Loucy (cell line): Measurements from ENCODE around the gene UBAP1.

Experiments
- H2AFZ ChIP-seq: fragments of 200-600 bp; sonication (generic); 2 replicates; pipeline ENCODE4 v1.6.0; 2016; ENCODE audit warnings: antibody characterized with exemption, mild to moderate bottlenecking, low read length, moderate library complexity
- H3F3A ChIP-seq: fragments of 200-600 bp; 2 replicates; pipeline ENCODE4 v1.6.0; 2016; ENCODE audit warnings: antibody characterized with exemption, low read depth, mild to moderate bottlenecking
- H3K27me3 ChIP-seq: fragments of 200-600 bp; sonication (generic); 2 replicates; pipeline ENCODE4 v1.6.1; 2014; ENCODE audit warnings: low read length, mild to moderate bottlenecking; ENCODE audit not compliant: insufficient read depth, poor library complexity, severe bottlenecking
- H3K36me3 ChIP-seq: fragments of 200-600 bp; sonication (generic); 2 replicates; pipeline ENCODE4 v1.6.1; 2016; ENCODE audit warnings: low read length; ENCODE audit not compliant: insufficient read depth
- H3K4me1 ChIP-seq: fragments of 200-600 bp; sonication (generic); 2 replicates; pipeline ENCODE4 v1.5.1; 2014; ENCODE audit warnings: low read length, mild to moderate bottlenecking; ENCODE audit not compliant: insufficient read depth, poor library complexity, severe bottlenecking
- H3K4me2 ChIP-seq: fragments of 200-600 bp; sonication (generic); 2 replicates; pipeline ENCODE4 v1.6.0; 2014; ENCODE audit warnings: antibody characterized with exemption, low read length, low read depth, mild to moderate bottlenecking; ENCODE audit not compliant: poor library complexity, severe bottlenecking
- H3K4me3 ChIP-seq: fragments of 200-600 bp; sonication (generic); 2 replicates; pipeline ENCODE4 v1.5.1; 2014; ENCODE audit warnings: low read length, mild to moderate bottlenecking, mixed read lengths; ENCODE audit not compliant: poor library complexity, severe bottlenecking
- H3K79me2 ChIP-seq: fragments of 200-600 bp; sonication (generic); 2 replicates; pipeline ENCODE4 v1.6.1; 2014; ENCODE audit warnings: low read length; ENCODE audit not compliant: insufficient read depth
- H3K9ac ChIP-seq: fragments of 200-600 bp; sonication (generic); 2 replicates; pipeline ENCODE4 v1.6.0; 2014; ENCODE audit warnings: mild to moderate bottlenecking, low read depth, low read length, moderate library complexity; ENCODE audit not compliant: poor library complexity, severe bottlenecking
- H3K9me2 ChIP-seq: fragments of 200-600 bp; sonication (generic); replicated peaks from 2 replicates; pipeline ENCODE4 v1.6.1; 2016; ENCODE audit warnings: low read depth, low read length, mixed read lengths
- H3K9me3 ChIP-seq: fragments of 200-600 bp; sonication (generic); 2 replicates; pipeline ENCODE4 v1.6.1; 2014; ENCODE audit warnings: mild to moderate bottlenecking, antibody characterized with exemption, low read length, low read depth; ENCODE audit not compliant: insufficient read depth
- H4K20me1 ChIP-seq: fragments of 200-600 bp; sonication (generic); 2 replicates; pipeline ENCODE4 v1.6.0; 2014; ENCODE audit warnings: antibody characterized with exemption, low read length, mild to moderate bottlenecking; ENCODE audit not compliant: insufficient read depth, poor library complexity, severe bottlenecking
- EZH2phosphoT487 ChIP-seq: fragments of 200-600 bp; IDR thresholded peaks from 2 replicates; pipeline ENCODE4 v1.6.1; 2018; ENCODE audit warnings: antibody characterized with exemption, mild to moderate bottlenecking, moderate library complexity, borderline replicate concordance
- TF ChIP-seq, protein P1 (sequence below): fragments of 200-600 bp; sonication (generic); conservative IDR thresholded peaks from 2 replicates; pipeline ENCODE4 v1.5.1; 2014; ENCODE audit warnings: mild to moderate bottlenecking, antibody characterized with exemption, low read length

The UBAP1 gene

DNA sequence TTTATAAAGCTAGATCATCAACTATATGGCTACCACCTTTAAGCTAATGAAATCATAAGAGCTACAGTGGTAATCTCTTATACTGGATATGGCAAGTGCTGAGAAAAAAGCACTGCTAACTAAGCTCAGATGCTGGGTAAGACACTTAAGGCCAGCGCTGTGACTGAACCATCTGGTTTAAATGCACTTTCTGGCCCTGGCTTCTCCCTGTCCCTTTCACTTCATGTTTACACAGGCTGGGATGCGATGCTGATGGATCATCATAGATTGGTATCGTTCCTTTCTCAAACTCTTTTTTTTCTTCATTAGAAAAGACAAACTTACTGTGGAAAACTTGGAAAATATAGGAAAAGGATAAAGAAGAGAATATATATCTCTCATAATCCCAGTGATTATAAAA, 97.9 kb downstream of the UBAP1 start:
- H3K4me2 ChIP-seq = no peak overlapping the region
- no peaks in the 10 kb centered on the region for H3K9me3 ChIP-seq
- no peak overlapping the region for H2AFZ ChIP-seq
- peaks cover 12% of the 10 kb centered on the region for H3K4me1 ChIP-seq
- H4K20me1 ChIP-seq = no peaks in the 10 kb centered on the region
- no peak overlapping the region for H3K4me3 ChIP-seq
- no peaks in the 10 kb centered on the region for H3K27me3 ChIP-seq
- TF ChIP-seq, protein P1, sequence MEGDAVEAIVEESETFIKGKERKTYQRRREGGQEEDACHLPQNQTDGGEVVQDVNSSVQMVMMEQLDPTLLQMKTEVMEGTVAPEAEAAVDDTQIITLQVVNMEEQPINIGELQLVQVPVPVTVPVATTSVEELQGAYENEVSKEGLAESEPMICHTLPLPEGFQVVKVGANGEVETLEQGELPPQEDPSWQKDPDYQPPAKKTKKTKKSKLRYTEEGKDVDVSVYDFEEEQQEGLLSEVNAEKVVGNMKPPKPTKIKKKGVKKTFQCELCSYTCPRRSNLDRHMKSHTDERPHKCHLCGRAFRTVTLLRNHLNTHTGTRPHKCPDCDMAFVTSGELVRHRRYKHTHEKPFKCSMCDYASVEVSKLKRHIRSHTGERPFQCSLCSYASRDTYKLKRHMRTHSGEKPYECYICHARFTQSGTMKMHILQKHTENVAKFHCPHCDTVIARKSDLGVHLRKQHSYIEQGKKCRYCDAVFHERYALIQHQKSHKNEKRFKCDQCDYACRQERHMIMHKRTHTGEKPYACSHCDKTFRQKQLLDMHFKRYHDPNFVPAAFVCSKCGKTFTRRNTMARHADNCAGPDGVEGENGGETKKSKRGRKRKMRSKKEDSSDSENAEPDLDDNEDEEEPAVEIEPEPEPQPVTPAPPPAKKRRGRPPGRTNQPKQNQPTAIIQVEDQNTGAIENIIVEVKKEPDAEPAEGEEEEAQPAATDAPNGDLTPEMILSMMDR = no peak
- TF ChIP-seq EZH2phosphoT487 = no peak
- H3K36me3 ChIP-seq = no peaks in the 10 kb centered on the region
- no peak overlapping the region for H3K9ac ChIP-seq
- no peaks in the 10 kb centered on the region for H3K9me2 ChIP-seq
- H3F3A ChIP-seq = no peaks in the 10 kb centered on the region
- H3K79me2 ChIP-seq = no peaks in the 10 kb centered on the region

DNA sequence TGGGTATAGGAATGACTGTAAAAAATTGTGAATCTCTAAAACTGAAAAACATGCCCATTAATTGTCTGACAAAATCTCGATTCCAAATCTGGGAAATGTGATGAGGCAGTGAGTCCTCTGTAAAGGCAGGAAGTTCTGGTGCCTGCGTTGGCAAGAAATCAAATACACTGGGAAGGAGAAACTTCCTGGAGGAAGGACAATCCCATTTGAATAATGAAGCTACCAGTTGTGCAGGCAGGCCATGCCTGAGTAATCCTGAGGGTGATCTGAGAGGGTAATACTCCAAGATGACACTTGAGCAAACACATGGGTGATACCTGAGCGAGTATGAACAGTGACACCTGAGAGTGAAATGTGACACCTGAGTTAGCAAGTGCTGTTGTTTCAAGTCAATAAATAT, 100.6 kb downstream of the UBAP1 start:
- no peaks in the 10 kb centered on the region for H3F3A ChIP-seq
- no peaks in the 10 kb centered on the region for H3K9me3 ChIP-seq
- TF ChIP-seq, protein P1 = no peak
- TF ChIP-seq EZH2phosphoT487 = no peak
- no peak overlapping the region for H3K4me3 ChIP-seq
- no peak overlapping the region for H3K4me2 ChIP-seq
- no peak overlapping the region for H3K9ac ChIP-seq
- no peaks in the 10 kb centered on the region for H3K27me3 ChIP-seq
- H3K36me3 ChIP-seq = no peaks in the 10 kb centered on the region
- H2AFZ ChIP-seq = no peak overlapping the region
- no peaks in the 10 kb centered on the region for H4K20me1 ChIP-seq
- H3K79me2 ChIP-seq = no peaks in the 10 kb centered on the region
- H3K9me2 ChIP-seq = no peaks in the 10 kb centered on the region
- H3K4me1 ChIP-seq = peaks cover 12% of the 10 kb centered on the region

DNA sequence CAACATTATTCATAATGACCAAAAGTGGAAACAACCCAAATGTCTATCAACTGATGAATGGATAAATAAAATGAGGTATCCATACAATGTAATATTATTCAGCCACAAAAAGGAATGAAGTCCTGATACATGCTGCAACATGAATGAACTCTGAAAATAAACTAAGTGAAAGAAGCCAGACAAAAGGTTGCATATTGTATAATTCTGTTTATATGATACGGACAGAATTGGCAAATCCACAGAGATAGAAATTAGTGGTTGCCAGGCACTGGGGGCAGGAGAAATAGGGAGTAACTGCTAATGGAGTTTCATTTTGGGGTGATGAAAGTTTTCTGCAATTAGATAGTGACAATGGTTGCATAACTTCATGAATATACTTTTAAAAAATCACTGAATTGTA, 103.3 kb downstream of the UBAP1 start:
- Histone ChIP-seq H3K27me3 (no peaks in the 10 kb centered on the region), H4K20me1 (no peaks in the 10 kb centered on the region), H3K79me2 (no peaks in the 10 kb centered on the region), H3K4me3 (no peak overlapping the region), H3K36me3 (no peaks in the 10 kb centered on the region), H3K4me1 (peaks cover 7% of the 10 kb centered on the region), H3K4me2 (no peak overlapping the region), H3K9ac (no peak overlapping the region), H3K9me2 (no peaks in the 10 kb centered on the region), H3K9me3 (no peaks in the 10 kb centered on the region), H2AFZ (no peak overlapping the region), H3F3A (no peaks in the 10 kb centered on the region)
- TF ChIP-seq, protein P1 = no peak
- TF ChIP-seq EZH2phosphoT487 = no peak
